ENCODE measurements around the gene NFIB. TPM values are rescaled to one million over a fixed set of nuclear protein-coding genes. Genes with fewer than 3 reads are reported as not detected.

Gene NFIB
- total RNA-seq, 2 experiments from 2014 or later, result 13.7 to 25.1 TPM

- Histone ChIP-seq H3K27ac (ENCODE audit: low read depth, low read length, poor library complexity, severe bottlenecking) (no peak overlapping the region), H3K79me2 (ENCODE audit: insufficient read depth, low read depth, low read length) (peaks cover 4% of the 10 kb centered on the region; the same call in 1 of the 2 replicates)
- intact Hi-C loops (cut with micrococcal nuclease; ENCODE audit: unreplicated experiment), result no loop called here
Observed at GRCh38 chr9:14289916-14290315, 24.0 kb downstream of the NFIB start.

GRCh38 chr9:14288433-14288832 is 25.5 kb downstream of the NFIB start:
- Histone ChIP-seq H3K9me2 (ENCODE audit: insufficient read depth, low read length) (no peaks in the 10 kb centered on the region), H3K27ac (ENCODE audit: low read depth, low read length, poor library complexity, severe bottlenecking) (no peak overlapping the region), H3K36me3 (ENCODE audit: insufficient read depth, low read length) (no peaks in the 10 kb centered on the region), H3K9me3 (ENCODE audit: low read length) (no peaks in the 10 kb centered on the region; the same call in 1 of the 2 replicates), H3K4me3 (ENCODE audit: low read depth, low read length, poor library complexity, severe bottlenecking) (no peak overlapping the region), H3K79me2 (ENCODE audit: insufficient read depth, low read depth, low read length) (peaks cover 4% of the 10 kb centered on the region; the same call in 1 of the 2 replicates), H3K4me1 (ENCODE audit: insufficient read depth, low read length, poor library complexity, severe bottlenecking) (no peaks in the 10 kb centered on the region), H2AFZ (ENCODE audit: low read length) (no peak overlapping the region), H3K4me2 (ENCODE audit: low read length) (no peak overlapping the region), H4K20me1 (ENCODE audit: insufficient read depth, low read length) (no peaks in the 10 kb centered on the region; the same call in 1 of the 2 replicates)
- BruUV-seq (replicated peaks), result no TSS peak
- intact Hi-C loops (cut with micrococcal nuclease; ENCODE audit: unreplicated experiment), result no loop called here
- ChIA-PET POLR2A (interaction anchor here (0.8 to 1.1 kb wide), 3 partner anchors 10 to 102 kb away, joined by 3 to 5 read pairs (median 4); no protein-coding TSS in a partner anchor), CTCF (ENCODE audit: unreplicated experiment) (no interaction called here)
- TF ChIP-seq EZH2phosphoT487 (IDR thresholded peaks at IDR 0.05; ENCODE audit: borderline replicate concordance, low read depth, low read length) (no peak), CTCF (conservative IDR thresholded peaks at IDR 0.05; ENCODE audit: low read length) (no peak)
- DNase-seq (ENCODE audit: low spot score), result no peak

More at GRCh38 chr9:14289916-14290315, 24.0 kb downstream of the NFIB start:
- Histone ChIP-seq H3K36me3 (ENCODE audit: insufficient read depth, low read length) (no peaks in the 10 kb centered on the region), H2AFZ (ENCODE audit: low read length) (no peak overlapping the region), H3K4me3 (ENCODE audit: low read depth, low read length, poor library complexity, severe bottlenecking) (no peak overlapping the region), H3K9me2 (ENCODE audit: insufficient read depth, low read length) (no peaks in the 10 kb centered on the region), H3K9me3 (ENCODE audit: low read length) (no peaks in the 10 kb centered on the region; the same call in 1 of the 2 replicates), H3K4me1 (ENCODE audit: insufficient read depth, low read length, poor library complexity, severe bottlenecking) (no peaks in the 10 kb centered on the region), H3K4me2 (ENCODE audit: low read length) (no peak overlapping the region), H4K20me1 (ENCODE audit: insufficient read depth, low read length) (peaks cover 6% of the 10 kb centered on the region)
- ChIA-PET CTCF (ENCODE audit: unreplicated experiment) (no interaction called here), POLR2A (interaction anchor here (0.6 kb wide), 1 partner anchor 597 kb away, joined by 3 read pairs; no protein-coding TSS in a partner anchor)
- BruUV-seq (replicated peaks), result no TSS peak
- no peak for TF ChIP-seq EZH2phosphoT487 (IDR thresholded peaks at IDR 0.05; ENCODE audit: borderline replicate concordance, low read depth, low read length)
- DNase-seq (ENCODE audit: low spot score), result no peak

GRCh38 chr9:14286121-14286520 is 27.8 kb downstream of the NFIB start:
- Histone ChIP-seq H3K36me3 (ENCODE audit: insufficient read depth, low read length) (no peaks in the 10 kb centered on the region), H3K9me2 (ENCODE audit: insufficient read depth, low read length) (no peaks in the 10 kb centered on the region), H3K4me2 (ENCODE audit: low read length) (no peak overlapping the region), H4K20me1 (ENCODE audit: insufficient read depth, low read length) (no peaks in the 10 kb centered on the region; the same call in 1 of the 2 replicates), H3K9me3 (ENCODE audit: low read length) (no peaks in the 10 kb centered on the region; the same call in 1 of the 2 replicates), H3K27ac (ENCODE audit: low read depth, low read length, poor library complexity, severe bottlenecking) (no peak overlapping the region), H3K4me3 (ENCODE audit: low read depth, low read length, poor library complexity, severe bottlenecking) (no peak overlapping the region), H2AFZ (ENCODE audit: low read length) (no peak overlapping the region), H3K4me1 (ENCODE audit: insufficient read depth, low read length, poor library complexity, severe bottlenecking) (peaks cover 6% of the 10 kb centered on the region), H3K79me2 (ENCODE audit: insufficient read depth, low read depth, low read length) (peaks cover 12% of the 10 kb centered on the region; the same call in 1 of the 2 replicates)
- POLR2A ChIA-PET, result interaction anchor here (1.0 kb wide), 1 partner anchor 10 kb away, joined by 3 read pairs; no protein-coding TSS in a partner anchor
- CTCF ChIA-PET (ENCODE audit: unreplicated experiment), result no interaction called here
- intact Hi-C loops (cut with micrococcal nuclease; ENCODE audit: unreplicated experiment), result no loop called here
- BruUV-seq (replicated peaks), result no TSS peak
- no peak for TF ChIP-seq CTCF (conservative IDR thresholded peaks at IDR 0.05; ENCODE audit: low read length)
- TF ChIP-seq EZH2phosphoT487 (IDR thresholded peaks at IDR 0.05; ENCODE audit: borderline replicate concordance, low read depth, low read length), result no peak
- DNase-seq (ENCODE audit: low spot score), result no peak
